ENCODE measurements around the gene WDR44.
"Not testable (repeated sequence)": the region's sequence is repeated elsewhere in the genome, so short reads cannot be mapped to it uniquely, and the experiment has no call there.

Gene WDR44

GRCh38 chrX:118360429-118361125, 14.7 kb downstream of the WDR44 start:
- DNase-seq = no peak

- no peak for DNase-seq
Measured at GRCh38 chrX:118364261-118364660, 18.4 kb downstream of the WDR44 start.

- DNase-seq = no peak
Measured at GRCh38 chrX:118367338-118367737, 21.4 kb downstream of the WDR44 start.

GRCh38 chrX:118368398-118368797, 22.5 kb downstream of the WDR44 start:
- DNase-seq = no peak

GRCh38 chrX:118370921-118371624, 25.2 kb downstream of the WDR44 start:
- no peak for DNase-seq

GRCh38 chrX:118373538-118373937, 27.6 kb downstream of the WDR44 start:
- no peak for DNase-seq

- no peak for DNase-seq
Measured at GRCh38 chrX:118383120-118383519, 37.2 kb downstream of the WDR44 start.

GRCh38 chrX:118392716-118393115, 46.8 kb downstream of the WDR44 start:
- peak in 1 of 5 donors; percentile 6 for DNase-seq

GRCh38 chrX:118396113-118396512, 50.2 kb downstream of the WDR44 start:
- DNase-seq = no peak

GRCh38 chrX:118418811-118419251, 72.9 kb downstream of the WDR44 start:
- DNase-seq = no peak

GRCh38 chrX:118420462-118420861, 74.6 kb downstream of the WDR44 start:
- peak in 1 of 5 donors; percentile 10 for DNase-seq

GRCh38 chrX:118423558-118423957, 77.7 kb downstream of the WDR44 start:
- DNase-seq = peak in 1 of 5 donors; percentile 65

- no peak for DNase-seq
Measured at GRCh38 chrX:118432799-118433198, 86.9 kb downstream of the WDR44 start.

GRCh38 chrX:118437283-118437682, 91.4 kb downstream of the WDR44 start:
- no peak for DNase-seq

- DNase-seq = no peak
Measured at GRCh38 chrX:118448273-118448783, 102.4 kb downstream of the WDR44 start.

GRCh38 chrX:118455013-118455412, 109.1 kb downstream of the WDR44 start:
- no peak for DNase-seq

- DNase-seq = peak in 2 of 5 donors; percentile 4 to 20
Measured at GRCh38 chrX:118459494-118459893, 113.6 kb downstream of the WDR44 start.

GRCh38 chrX:118464501-118464900, 118.6 kb downstream of the WDR44 start:
- DNase-seq = no peak

GRCh38 chrX:118468122-118468521, 122.2 kb downstream of the WDR44 start:
- DNase-seq = no peak

- not testable (repeated sequence) for DNase-seq
Measured at GRCh38 chrX:118470721-118471347, 124.9 kb downstream of the WDR44 start.

- no peak for DNase-seq
Measured at GRCh38 chrX:118474586-118474985, 128.7 kb downstream of the WDR44 start.

GRCh38 chrX:118475903-118476302, 130.0 kb downstream of the WDR44 start:
- no peak for DNase-seq

- no peak for DNase-seq
Measured at GRCh38 chrX:118480172-118480571, 134.3 kb downstream of the WDR44 start.

- DNase-seq = not testable (repeated sequence)
Measured at GRCh38 chrX:118482384-118482783, 136.5 kb downstream of the WDR44 start.

Data from T-helper 1 cell (primary cell).